ENCODE measurements around the gene LIG3.

The LIG3 gene

GRCh38 chr17:35056013-35056412 is 75.7 kb downstream of the LIG3 start:
- H2BK120ac ChIP-seq (ENCODE audit: low read depth, low read length): no peak overlapping the region
- no peak overlapping the region for H3K23ac ChIP-seq (ENCODE audit: low read length in 2 of 2)
- H3K14ac ChIP-seq (ENCODE audit: low read length in 2 of 2): no peak overlapping the region
- WGBS: 90% methylated on average over 3 of the region's 3 CpGs
- H2BK5ac ChIP-seq (ENCODE audit: low read depth, low read length, poor library complexity, severe bottlenecking): no peak overlapping the region
- H2AK5ac ChIP-seq (ENCODE audit: low read length, severe bottlenecking): peak overlapping the region; percentile 87
- H4K8ac ChIP-seq (ENCODE audit: low read length): no peak overlapping the region
- no peak overlapping the region for H2BK12ac ChIP-seq (ENCODE audit: low read length in 2 of 2)
- H3K27ac ChIP-seq (ENCODE audit: low read length, poor library complexity, severe bottlenecking): peak overlapping the region; percentile 73
- peaks cover 0 to 3% of the 10 kb centered on the region in 2 experiments for H3K36me3 ChIP-seq (ENCODE audit: control insufficient read depth in 1 of 2, insufficient read depth in 2 of 2, low read depth in 1 of 2, low read length in 2 of 2)
- no peaks in the 10 kb centered on the region for H3K4me1 ChIP-seq (ENCODE audit: control insufficient read depth, insufficient read depth, low read depth, low read length)
- H3K4ac ChIP-seq (ENCODE audit: low read depth in 1 of 2, low read length in 2 of 2): no peak overlapping the region
- H3K9me3 ChIP-seq (ENCODE audit: control insufficient read depth, low read length): no peaks in the 10 kb centered on the region
- no peaks in the 10 kb centered on the region for H3K27me3 ChIP-seq (ENCODE audit: control insufficient read depth in 1 of 2, insufficient read depth in 1 of 2, low read length in 2 of 2)
- no peak for DNase-seq
- no peak overlapping the region for H2AFZ ChIP-seq (ENCODE audit: low read depth, low read length)
- H3K9ac ChIP-seq (ENCODE audit: low read length): no peak overlapping the region
- no peak overlapping the region for H3K4me3 ChIP-seq (ENCODE audit: insufficient read depth in 1 of 2, low read depth in 1 of 2, low read length in 2 of 2)
- no peak overlapping the region for H2BK15ac ChIP-seq (ENCODE audit: low read depth, poor library complexity, severe bottlenecking)
- H4K91ac ChIP-seq (ENCODE audit: low read length): no peak overlapping the region
- peak overlapping the region; percentile 2 for H3K4me2 ChIP-seq (ENCODE audit: low read length, poor library complexity, severe bottlenecking)
- H3K79me1 ChIP-seq (replicated peaks; ENCODE audit: low read length, poor library complexity, severe bottlenecking): peaks cover 9% of the 10 kb centered on the region
- no peak overlapping the region for H3K18ac ChIP-seq (ENCODE audit: low read depth in 1 of 2, low read length in 2 of 2)

- Histone ChIP-seq H3K4ac (ENCODE audit: low read depth in 1 of 2, low read length in 2 of 2) (no peak overlapping the region), H3K14ac (ENCODE audit: low read length in 2 of 2) (no peak overlapping the region), H3K9me3 (ENCODE audit: control insufficient read depth, low read length) (no peaks in the 10 kb centered on the region), H4K8ac (ENCODE audit: low read length) (no peak overlapping the region), H3K27ac (ENCODE audit: low read length, poor library complexity, severe bottlenecking) (no peak overlapping the region), H3K4me1 (ENCODE audit: control insufficient read depth, insufficient read depth, low read depth, low read length) (peaks cover 1% of the 10 kb centered on the region), H3K4me2 (ENCODE audit: low read length, poor library complexity, severe bottlenecking) (no peak overlapping the region), H3K79me1 (replicated peaks; ENCODE audit: low read length, poor library complexity, severe bottlenecking) (peaks cover 14% of the 10 kb centered on the region), H2AK5ac (ENCODE audit: low read length, severe bottlenecking) (peak overlapping the region; percentile 33), H3K4me3 (ENCODE audit: insufficient read depth in 1 of 2, low read depth in 1 of 2, low read length in 2 of 2) (no peak overlapping the region), H2BK5ac (ENCODE audit: low read depth, low read length, poor library complexity, severe bottlenecking) (no peak overlapping the region), H2BK120ac (ENCODE audit: low read depth, low read length) (no peak overlapping the region), H3K9ac (ENCODE audit: low read length) (no peak overlapping the region), H2BK15ac (ENCODE audit: low read depth, poor library complexity, severe bottlenecking) (no peak overlapping the region), H3K18ac (ENCODE audit: low read depth in 1 of 2, low read length in 2 of 2) (no peak overlapping the region), H2BK12ac (ENCODE audit: low read length in 2 of 2) (no peak overlapping the region), H4K91ac (ENCODE audit: low read length) (no peak overlapping the region), H2AFZ (ENCODE audit: low read depth, low read length) (no peak overlapping the region), H3K27me3 (ENCODE audit: control insufficient read depth in 1 of 2, insufficient read depth in 1 of 2, low read length in 2 of 2) (no peaks in the 10 kb centered on the region), H3K23ac (ENCODE audit: low read length in 2 of 2) (no peak overlapping the region), H3K36me3 (ENCODE audit: control insufficient read depth in 1 of 2, insufficient read depth in 2 of 2, low read depth in 1 of 2, low read length in 2 of 2) (peaks cover 3 to 6% of the 10 kb centered on the region in 2 experiments)
- no peak for DNase-seq
- 100% methylated on average over 1 of the region's 1 CpG for WGBS
Measured at GRCh38 chr17:35057332-35057915, 77.1 kb downstream of the LIG3 start.
